CD4-positive, alpha-beta T cell treated with Interleukin-10 for 1 hour (primary cell): Measurements from ENCODE around the gene CAMK1D.
"Not testable (repeated sequence)": the region's sequence is repeated elsewhere in the genome, so short reads cannot be mapped to it uniquely, and the experiment has no call there.

Experiments used
- DNase-seq: peaks from one replicate; pipeline ENCODE4 v3.0.0-alpha.2; 2020

The CAMK1D gene

GRCh38 chr10:12801214-12802087, 452.1 kb downstream of the CAMK1D start:
- DNase-seq, result no peak

GRCh38 chr10:12803776-12804175, 454.4 kb downstream of the CAMK1D start:
- DNase-seq, result no peak

GRCh38 chr10:12806228-12807095, 457.1 kb downstream of the CAMK1D start:
- no peak for DNase-seq

GRCh38 chr10:12807096-12807755, 457.9 kb downstream of the CAMK1D start:
- no peak for DNase-seq

GRCh38 chr10:12808014-12808613, 458.8 kb downstream of the CAMK1D start:
- no peak for DNase-seq

GRCh38 chr10:12810046-12810445, 460.7 kb downstream of the CAMK1D start:
- not testable (repeated sequence) for DNase-seq

- DNase-seq, result no peak
Observed at GRCh38 chr10:12811826-12812225, 462.5 kb downstream of the CAMK1D start.

- no peak for DNase-seq
Observed at GRCh38 chr10:12812571-12812970, 463.2 kb downstream of the CAMK1D start.

GRCh38 chr10:12814166-12814565, 464.8 kb downstream of the CAMK1D start:
- DNase-seq, result no peak

- DNase-seq, result no peak
Observed at GRCh38 chr10:12819071-12819470, 469.7 kb downstream of the CAMK1D start.

GRCh38 chr10:12819656-12820055, 470.3 kb downstream of the CAMK1D start:
- no peak for DNase-seq

GRCh38 chr10:12822126-12822892, 473.0 kb downstream of the CAMK1D start:
- no peak for DNase-seq

- no peak for DNase-seq
Observed at GRCh38 chr10:12822893-12823170, 473.5 kb downstream of the CAMK1D start.

- DNase-seq, result no peak
Observed at GRCh38 chr10:12823328-12823727, 474.0 kb downstream of the CAMK1D start.

GRCh38 chr10:12825260-12825849, 476.0 kb downstream of the CAMK1D start:
- DNase-seq, result no peak

GRCh38 chr10:12826800-12827372, 477.5 kb downstream of the CAMK1D start:
- no peak for DNase-seq

- DNase-seq, result no peak
Observed at GRCh38 chr10:12828736-12829135, 479.4 kb downstream of the CAMK1D start.

- DNase-seq, result no peak
Observed at GRCh38 chr10:12829831-12830390, 480.6 kb downstream of the CAMK1D start.

- DNase-seq, result no peak
Observed at GRCh38 chr10:12832096-12832495, 482.7 kb downstream of the CAMK1D start.

- no peak for DNase-seq
Observed at GRCh38 chr10:12833451-12833850, 484.1 kb downstream of the CAMK1D start.

GRCh38 chr10:12834116-12834665, 484.8 kb downstream of the CAMK1D start:
- no peak for DNase-seq
